SK-N-SH treated with all-trans-retinoic acid at 6 μM for 48 hours (cell line): Measurements from ENCODE around the gene DOCK2.
"Not testable (repeated sequence)": the region's sequence is repeated elsewhere in the genome, so short reads cannot be mapped to it uniquely, and the experiment has no call there.

Experiments used
- ATAC-seq: fragments of 200-7000 bp; cut with Tn5 transposase; 3 replicates; pipeline ENCODE4 v1.9.1; 2020; ENCODE audit warnings: mild to moderate bottlenecking, moderate library complexity
- ARNTL ChIP-seq: fragments of 450-650 bp; formaldehyde crosslinking; IDR thresholded peaks from 2 replicates; pipeline ENCODE4 v1.5.0; 2020; ENCODE audit warnings: low read depth, mild to moderate bottlenecking, moderate library complexity, borderline replicate concordance
- BACH2 ChIP-seq: fragments of 250-450 bp; sonication (Bioruptor Pico); IDR thresholded peaks from 2 replicates; pipeline ENCODE4 v1.9.0; 2021; ENCODE audit warnings: mild to moderate bottlenecking, borderline replicate concordance
- CREB5 ChIP-seq: fragments of 250-450 bp; sonication (Bioruptor Pico); IDR thresholded peaks from 2 replicates; pipeline ENCODE4 v1.5.1; 2020; ENCODE audit warnings: low read depth, mild to moderate bottlenecking, moderate library complexity
- CSDC2 ChIP-seq: fragments of 250-450 bp; sonication (Bioruptor Pico); IDR thresholded peaks from 2 replicates; pipeline ENCODE4 v1.5.0; 2020; ENCODE audit warnings: mild to moderate bottlenecking, moderate library complexity
- ISL1 ChIP-seq: fragments of 250-450 bp; sonication (Bioruptor Pico); IDR thresholded peaks from 2 replicates; pipeline ENCODE4 v2.1.2; 2022; ENCODE audit warnings: mild to moderate bottlenecking, moderate library complexity
- OSR1 ChIP-seq: fragments of 250-450 bp; sonication (Bioruptor Pico); IDR thresholded peaks from 2 replicates; pipeline ENCODE4 v1.8.0; 2022; ENCODE audit warnings: moderate library complexity, mild to moderate bottlenecking, inconsistent platforms
- PPARA ChIP-seq: fragments of 250-450 bp; sonication (Bioruptor Pico); IDR thresholded peaks from 2 replicates; pipeline ENCODE4 v1.5.0; 2020; ENCODE audit warnings: mild to moderate bottlenecking, borderline replicate concordance
- RARB ChIP-seq: fragments of 250-450 bp; sonication (Bioruptor Pico); IDR thresholded peaks from 2 replicates; pipeline ENCODE4 v1.8.0; 2021; ENCODE audit warnings: mild to moderate bottlenecking, moderate library complexity
- SNAI2 ChIP-seq: fragments of 250-450 bp; sonication (Bioruptor Pico); IDR thresholded peaks from 2 replicates; pipeline ENCODE4 v1.5.0; 2020; ENCODE audit warnings: mild to moderate bottlenecking, moderate library complexity
- TOX ChIP-seq: fragments of 250-450 bp; sonication (Bioruptor Pico); IDR thresholded peaks from 2 replicates; pipeline ENCODE4 v1.8.0; 2021; ENCODE audit warnings: mild to moderate bottlenecking, moderate library complexity, borderline replicate concordance
- ZC3H10 ChIP-seq: fragments of 250-450 bp; sonication (Bioruptor Pico); IDR thresholded peaks from 2 replicates; pipeline ENCODE4 v1.5.1; 2021; ENCODE audit warnings: mild to moderate bottlenecking, moderate library complexity
- ZFP3 ChIP-seq: fragments of 250-450 bp; sonication (Bioruptor Pico); IDR thresholded peaks from 2 replicates; pipeline ENCODE4 v1.5.0; 2020; ENCODE audit warnings: mild to moderate bottlenecking, moderate library complexity
- ZNF565 ChIP-seq: fragments of 450-650 bp; formaldehyde crosslinking; conservative IDR thresholded peaks from 2 replicates; pipeline ENCODE4 v1.5.0; 2020; ENCODE audit warnings: low read depth, mild to moderate bottlenecking, moderate library complexity
- ZNF70 ChIP-seq: fragments of 450-650 bp; formaldehyde crosslinking; IDR thresholded peaks from 2 replicates; pipeline ENCODE4 v1.5.0; 2020; ENCODE audit warnings: mild to moderate bottlenecking, moderate library complexity
- ZNF8 ChIP-seq: fragments of 450-650 bp; formaldehyde crosslinking; IDR thresholded peaks from 2 replicates; pipeline ENCODE4 v1.5.0; 2020; ENCODE audit warnings: mild to moderate bottlenecking, moderate library complexity
- TF ChIP-seq, protein P1 (sequence below): fragments of 250-450 bp; sonication (Bioruptor Pico); IDR thresholded peaks from 2 replicates; pipeline ENCODE4 v1.8.0; 2021; ENCODE audit warnings: low read depth, mild to moderate bottlenecking, moderate library complexity, borderline replicate concordance
- TF ChIP-seq, protein P2 (sequence below): fragments of 250-450 bp; sonication (Bioruptor Pico); IDR thresholded peaks from 2 replicates; pipeline ENCODE4 v1.5.1; 2021; ENCODE audit warnings: mild to moderate bottlenecking, moderate library complexity
- TF ChIP-seq, protein P3 (sequence below): fragments of 250-450 bp; sonication (Bioruptor Pico); IDR thresholded peaks from 2 replicates; pipeline ENCODE4 v1.5.0; 2020; ENCODE audit warnings: mild to moderate bottlenecking, moderate library complexity

The DOCK2 gene

DNA sequence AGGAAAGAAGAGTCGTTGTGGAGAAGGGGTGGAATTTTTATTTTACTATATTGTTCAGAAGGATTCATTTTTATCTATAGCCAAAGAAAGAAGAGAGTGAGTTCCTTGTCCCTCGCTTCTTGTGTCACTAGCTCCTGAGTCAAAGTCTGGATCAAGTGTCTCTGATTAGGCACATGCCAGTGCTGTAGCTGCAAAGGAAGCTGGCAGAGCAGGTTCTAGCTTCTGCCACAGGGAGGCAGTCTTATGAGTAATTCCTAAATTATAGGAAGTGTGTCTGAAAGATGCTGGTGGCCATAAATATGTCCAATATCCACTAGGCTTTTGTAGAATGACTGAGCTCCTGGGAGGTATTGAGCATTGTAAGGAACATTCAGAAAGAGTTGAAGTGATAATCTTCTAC, 84.7 kb downstream of the DOCK2 start (continued):
- TF ChIP-seq, protein P1, sequence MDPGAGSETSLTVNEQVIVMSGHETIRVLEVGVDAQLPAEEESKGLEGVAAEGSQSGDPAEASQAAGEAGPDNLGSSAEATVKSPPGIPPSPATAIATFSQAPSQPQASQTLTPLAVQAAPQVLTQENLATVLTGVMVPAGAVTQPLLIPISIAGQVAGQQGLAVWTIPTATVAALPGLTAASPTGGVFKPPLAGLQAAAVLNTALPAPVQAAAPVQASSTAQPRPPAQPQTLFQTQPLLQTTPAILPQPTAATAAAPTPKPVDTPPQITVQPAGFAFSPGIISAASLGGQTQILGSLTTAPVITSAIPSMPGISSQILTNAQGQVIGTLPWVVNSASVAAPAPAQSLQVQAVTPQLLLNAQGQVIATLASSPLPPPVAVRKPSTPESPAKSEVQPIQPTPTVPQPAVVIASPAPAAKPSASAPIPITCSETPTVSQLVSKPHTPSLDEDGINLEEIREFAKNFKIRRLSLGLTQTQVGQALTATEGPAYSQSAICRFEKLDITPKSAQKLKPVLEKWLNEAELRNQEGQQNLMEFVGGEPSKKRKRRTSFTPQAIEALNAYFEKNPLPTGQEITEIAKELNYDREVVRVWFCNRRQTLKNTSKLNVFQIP (CRISPR knock-in tag), result no peak
- TF ChIP-seq OSR1 (CRISPR knock-in tag) (no peak), ZNF565 (no peak), SNAI2 (CRISPR knock-in tag) (no peak), RARB (CRISPR knock-in tag) (no peak), PPARA (no peak), ZC3H10 (CRISPR knock-in tag) (no peak), CREB5 (CRISPR knock-in tag) (no peak)
- TF ChIP-seq, all 23 proteins: peak for 0

DNA sequence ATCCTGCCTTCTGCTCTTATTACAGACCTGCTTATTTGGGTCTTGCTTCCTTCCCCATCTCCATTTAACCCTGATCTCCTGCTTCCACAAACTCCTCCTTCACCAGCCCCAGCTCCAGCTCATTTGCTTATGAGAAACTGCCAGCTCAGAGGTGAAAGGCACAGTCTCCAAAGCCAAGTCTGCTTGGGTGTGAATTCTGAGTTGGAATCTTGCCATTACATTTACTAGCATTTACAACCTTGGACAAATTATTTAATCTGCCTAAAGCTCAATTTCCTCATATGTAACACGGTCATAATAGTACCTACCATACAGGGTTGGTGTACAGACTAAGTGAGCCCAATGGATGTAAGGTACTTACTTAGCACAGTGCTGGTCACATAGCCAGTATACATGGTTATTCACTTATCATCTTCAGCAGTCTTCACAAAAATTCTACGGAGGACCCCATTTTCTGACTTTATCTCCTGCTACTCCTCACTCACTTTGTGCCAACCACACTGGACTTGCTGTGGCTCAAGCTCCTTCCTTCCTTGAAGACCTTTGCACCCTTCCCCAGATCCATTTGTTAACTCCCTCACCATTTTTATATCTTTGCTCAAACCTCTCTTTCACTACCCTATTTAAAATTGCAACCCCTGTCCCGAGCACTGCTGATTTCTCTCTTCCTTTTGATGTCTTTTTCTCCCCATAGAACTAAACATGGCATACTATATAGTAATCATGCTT, 86.2 kb downstream of the DOCK2 start:
- TF ChIP-seq CSDC2 (CRISPR knock-in tag), result no peak
- TF ChIP-seq, all 23 proteins: peak for 0
- no peak for ATAC-seq

DNA sequence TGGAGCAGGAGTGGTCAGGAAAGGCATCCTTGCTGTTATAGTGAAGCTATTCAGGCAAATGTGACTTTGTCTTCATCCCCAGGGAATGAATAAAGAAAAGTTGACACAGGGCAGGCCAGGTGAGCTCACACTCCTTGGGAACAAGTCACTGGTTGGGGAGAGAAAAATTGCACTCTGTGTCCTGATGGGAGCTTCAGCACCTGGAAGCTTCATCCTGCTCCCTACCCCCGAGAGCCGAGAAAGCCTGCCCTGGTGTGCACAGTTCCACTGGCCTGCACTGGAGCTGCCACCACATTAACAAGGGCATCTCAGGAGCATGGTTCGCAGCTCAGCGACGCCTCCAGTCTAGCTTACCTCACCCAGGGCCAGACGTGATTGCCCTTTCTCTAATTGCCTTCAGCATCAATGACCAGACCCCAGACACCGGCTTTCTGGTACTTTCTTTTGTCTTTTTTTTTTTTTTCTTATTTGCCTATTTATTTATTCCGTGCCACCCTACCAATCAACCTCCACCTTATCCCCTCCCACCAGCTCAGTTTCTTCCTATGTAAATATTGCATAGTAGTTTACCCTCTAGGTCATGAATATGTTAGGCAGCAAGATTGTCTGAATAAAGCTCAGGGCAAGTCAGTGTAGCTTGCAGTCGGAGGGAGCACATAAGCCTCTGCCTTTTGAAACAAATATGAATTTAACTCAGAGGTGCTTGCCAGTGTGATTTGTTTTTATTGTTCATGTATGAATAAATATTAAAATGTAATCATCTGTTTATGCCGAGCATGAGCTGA, 87.4 kb downstream of the DOCK2 start:
- TF ChIP-seq CSDC2 (CRISPR knock-in tag), result no peak
- no peak for TF ChIP-seq BACH2 (CRISPR knock-in tag)
- TF ChIP-seq, protein P2, sequence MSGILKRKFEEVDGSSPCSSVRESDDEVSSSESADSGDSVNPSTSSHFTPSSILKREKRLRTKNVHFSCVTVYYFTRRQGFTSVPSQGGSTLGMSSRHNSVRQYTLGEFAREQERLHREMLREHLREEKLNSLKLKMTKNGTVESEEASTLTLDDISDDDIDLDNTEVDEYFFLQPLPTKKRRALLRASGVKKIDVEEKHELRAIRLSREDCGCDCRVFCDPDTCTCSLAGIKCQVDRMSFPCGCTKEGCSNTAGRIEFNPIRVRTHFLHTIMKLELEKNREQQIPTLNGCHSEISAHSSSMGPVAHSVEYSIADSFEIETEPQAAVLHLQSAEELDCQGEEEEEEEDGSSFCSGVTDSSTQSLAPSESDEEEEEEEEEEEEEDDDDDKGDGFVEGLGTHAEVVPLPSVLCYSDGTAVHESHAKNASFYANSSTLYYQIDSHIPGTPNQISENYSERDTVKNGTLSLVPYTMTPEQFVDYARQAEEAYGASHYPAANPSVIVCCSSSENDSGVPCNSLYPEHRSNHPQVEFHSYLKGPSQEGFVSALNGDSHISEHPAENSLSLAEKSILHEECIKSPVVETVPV (CRISPR knock-in tag), result no peak
- no peak for TF ChIP-seq ZFP3
- TF ChIP-seq SNAI2 (CRISPR knock-in tag), result no peak
- no peak for TF ChIP-seq TOX (CRISPR knock-in tag)
- ATAC-seq, result no peak

- not testable (repeated sequence) for ATAC-seq
Observed at GRCh38 chr5:169725665-169726064, 88.6 kb downstream of the DOCK2 start.

DNA sequence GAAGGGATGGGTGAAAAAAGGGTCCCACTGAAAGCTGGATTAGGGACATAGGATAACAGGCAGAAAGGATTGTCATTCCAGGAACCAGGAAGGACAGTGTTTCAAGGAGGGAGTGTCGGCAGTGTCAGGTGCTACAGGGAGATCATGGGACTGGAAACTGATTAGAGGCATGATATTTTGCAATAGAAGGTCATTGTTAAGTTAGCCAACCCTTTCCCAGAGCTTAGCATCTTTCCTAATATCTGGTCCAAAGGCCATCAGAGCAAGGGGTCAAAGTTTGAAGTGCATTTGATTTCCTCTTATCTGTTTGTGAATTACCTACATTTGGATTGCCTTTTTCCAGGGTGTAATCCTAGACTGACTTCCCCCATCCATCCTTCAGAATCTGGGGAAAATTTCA, 91.3 kb downstream of the DOCK2 start:
- no peak for ATAC-seq
- TF ChIP-seq ZNF70 (CRISPR knock-in tag), result no peak
- TF ChIP-seq SNAI2 (CRISPR knock-in tag), result no peak
- no peak for TF ChIP-seq ZNF8 (CRISPR knock-in tag)
- no peak for TF ChIP-seq ISL1 (CRISPR knock-in tag)
- TF ChIP-seq ARNTL (CRISPR knock-in tag), result no peak
- TF ChIP-seq PPARA, result no peak
- no peak for TF ChIP-seq TOX (CRISPR knock-in tag)
- TF ChIP-seq ZNF565, result no peak
- no peak for TF ChIP-seq CREB5 (CRISPR knock-in tag)
- TF ChIP-seq, protein P1 (CRISPR knock-in tag), result no peak
- TF ChIP-seq, protein P3, sequence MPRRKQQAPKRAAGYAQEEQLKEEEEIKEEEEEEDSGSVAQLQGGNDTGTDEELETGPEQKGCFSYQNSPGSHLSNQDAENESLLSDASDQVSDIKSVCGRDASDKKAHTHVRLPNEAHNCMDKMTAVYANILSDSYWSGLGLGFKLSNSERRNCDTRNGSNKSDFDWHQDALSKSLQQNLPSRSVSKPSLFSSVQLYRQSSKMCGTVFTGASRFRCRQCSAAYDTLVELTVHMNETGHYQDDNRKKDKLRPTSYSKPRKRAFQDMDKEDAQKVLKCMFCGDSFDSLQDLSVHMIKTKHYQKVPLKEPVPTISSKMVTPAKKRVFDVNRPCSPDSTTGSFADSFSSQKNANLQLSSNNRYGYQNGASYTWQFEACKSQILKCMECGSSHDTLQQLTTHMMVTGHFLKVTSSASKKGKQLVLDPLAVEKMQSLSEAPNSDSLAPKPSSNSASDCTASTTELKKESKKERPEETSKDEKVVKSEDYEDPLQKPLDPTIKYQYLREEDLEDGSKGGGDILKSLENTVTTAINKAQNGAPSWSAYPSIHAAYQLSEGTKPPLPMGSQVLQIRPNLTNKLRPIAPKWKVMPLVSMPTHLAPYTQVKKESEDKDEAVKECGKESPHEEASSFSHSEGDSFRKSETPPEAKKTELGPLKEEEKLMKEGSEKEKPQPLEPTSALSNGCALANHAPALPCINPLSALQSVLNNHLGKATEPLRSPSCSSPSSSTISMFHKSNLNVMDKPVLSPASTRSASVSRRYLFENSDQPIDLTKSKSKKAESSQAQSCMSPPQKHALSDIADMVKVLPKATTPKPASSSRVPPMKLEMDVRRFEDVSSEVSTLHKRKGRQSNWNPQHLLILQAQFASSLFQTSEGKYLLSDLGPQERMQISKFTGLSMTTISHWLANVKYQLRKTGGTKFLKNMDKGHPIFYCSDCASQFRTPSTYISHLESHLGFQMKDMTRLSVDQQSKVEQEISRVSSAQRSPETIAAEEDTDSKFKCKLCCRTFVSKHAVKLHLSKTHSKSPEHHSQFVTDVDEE, result no peak
- TF ChIP-seq RARB (CRISPR knock-in tag), result no peak
- TF ChIP-seq BACH2 (CRISPR knock-in tag), result no peak
- TF ChIP-seq, protein P2 (CRISPR knock-in tag), result no peak
